Effector memory CD8-positive, alpha-beta T cell (primary cell): ENCODE measurements around the gene PTP4A2.

ENCODE experiments used
- ATAC-seq: fragments of 150-1000 bp; cut with Tn5 transposase; replicated peaks from 2 replicates; pipeline ENCODE4 v1.10.0; 2021; ENCODE audit warnings: mild to moderate bottlenecking, moderate library complexity
- DNase-seq, 3 experiments: peaks; one replicate each; pipeline ENCODE4 v3.0.0; 2021
- H3K27ac Mint-ChIP-seq, 2 donors: one replicate each; pipeline ENCODE4 v1.8.0; 2022; ENCODE audit warnings: mild to moderate bottlenecking in 2 of 2, mixed read lengths in 2 of 2, moderate library complexity in 2 of 2
- H3K27me3 Mint-ChIP-seq, 2 donors: one replicate each; pipeline ENCODE4 v1.8.0; 2022; ENCODE audit warnings: mixed read lengths in 2 of 2
- H3K36me3 Mint-ChIP-seq: one replicate; pipeline ENCODE4 v1.8.0; 2022; ENCODE audit warnings: mild to moderate bottlenecking, moderate library complexity, mixed read lengths; ENCODE audit not compliant: insufficient read depth
- H3K4me1 Mint-ChIP-seq, 2 donors: one replicate each; pipeline ENCODE4 v1.8.0; 2022; ENCODE audit warnings: low read depth in 2 of 2, mixed read lengths in 2 of 2
- H3K4me3 Mint-ChIP-seq, 2 donors: one replicate each; pipeline ENCODE4 v1.8.0; 2022; ENCODE audit warnings: mild to moderate bottlenecking in 2 of 2, mixed read lengths in 2 of 2, moderate library complexity in 2 of 2
- H3K9me3 Mint-ChIP-seq, 2 donors: one replicate each; pipeline ENCODE4 v1.8.0; 2022; ENCODE audit warnings: mixed read lengths in 2 of 2

PTP4A2 gene

DNA sequence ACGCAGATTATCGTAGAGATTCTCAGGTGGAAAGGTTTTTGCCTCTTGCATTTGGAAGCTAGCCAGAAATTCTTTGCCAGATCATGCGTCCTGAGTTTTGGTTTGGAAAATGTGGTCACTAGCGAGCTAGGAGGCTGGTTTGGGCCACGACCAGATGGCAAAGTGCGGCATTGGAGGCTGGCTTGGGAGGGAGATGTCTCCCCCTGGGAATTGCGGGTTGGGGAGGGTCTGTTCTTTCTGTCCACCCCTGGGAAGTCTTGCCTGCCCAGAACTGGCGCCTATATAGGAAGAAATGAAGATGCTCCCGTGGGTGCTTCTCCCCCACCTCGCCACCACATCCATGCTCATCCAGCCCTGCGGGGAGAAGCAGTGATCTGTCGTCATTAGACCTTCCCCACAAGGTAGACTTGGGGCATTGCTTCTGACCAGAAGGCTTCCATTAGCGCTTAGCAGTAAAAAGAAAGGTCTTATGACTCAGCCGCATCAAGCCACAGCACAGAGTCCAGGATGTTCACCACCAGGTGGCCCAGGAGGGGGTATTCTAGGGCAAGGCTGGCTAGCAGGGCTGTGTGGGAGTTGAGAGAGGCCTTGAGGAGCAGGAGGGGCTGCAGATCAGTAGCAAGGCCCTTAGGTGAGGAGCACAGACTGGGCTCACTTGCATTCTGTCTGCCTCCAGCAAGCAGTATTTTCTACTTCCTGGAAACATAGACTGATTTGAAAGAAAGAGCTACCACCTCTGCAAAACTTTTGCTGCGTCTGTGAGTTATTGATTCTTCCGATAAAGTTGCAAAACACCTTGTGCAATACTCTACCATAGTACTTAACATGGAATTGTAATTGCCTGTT lies 1.5 kb upstream of the PTP4A2 start:
- H3K4me3 Mint-ChIP-seq = peak overlapping the region; percentile 88 to 96
- ATAC-seq (peak; percentile 44), DNase-seq (peak; percentile 66 to 74 (median 67))
- peaks cover 60 to 70% of the 10 kb centered on the region in 2 donors for H3K4me1 Mint-ChIP-seq
- no peaks in the 10 kb centered on the region for H3K27me3 Mint-ChIP-seq
- H3K27ac Mint-ChIP-seq = peak overlapping the region; percentile 92 to 95
- no peaks in the 10 kb centered on the region for H3K9me3 Mint-ChIP-seq
- H3K36me3 Mint-ChIP-seq = peaks cover 25% of the 10 kb centered on the region

- Mint-ChIP-seq H3K4me3 (peak overlapping the region; percentile 88 to 96), H3K9me3 (no peaks in the 10 kb centered on the region), H3K27ac (peak overlapping the region; percentile 88 to 91), H3K27me3 (no peaks in the 10 kb centered on the region), H3K4me1 (peaks cover 61 to 76% of the 10 kb centered on the region in 2 donors), H3K36me3 (peaks cover 35% of the 10 kb centered on the region)
- peak; percentile 75 to 78 (median 76) for DNase-seq
- ATAC-seq = peak; percentile 62
Observed at GRCh38 chr1:31937300-31938183, 626 bp downstream of the PTP4A2 start.

DNA sequence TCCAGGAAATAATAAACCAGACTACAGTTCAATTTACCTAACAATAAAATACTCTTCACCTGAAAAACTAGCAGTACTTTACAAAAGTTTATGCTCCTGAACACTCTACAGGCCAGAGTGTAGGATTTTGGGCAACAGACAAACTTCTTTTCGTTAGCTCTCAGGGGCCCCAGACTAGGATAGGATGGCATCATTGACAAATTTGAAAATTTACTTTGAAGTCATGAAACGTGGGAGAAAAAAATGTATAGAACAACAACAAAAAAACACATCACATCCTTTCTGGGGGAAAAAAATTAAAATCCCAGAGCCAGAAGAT lies 1.2 kb downstream of the PTP4A2 start:
- peaks cover 35% of the 10 kb centered on the region for H3K36me3 Mint-ChIP-seq
- peak overlapping the region; percentile 88 to 96 for H3K4me3 Mint-ChIP-seq
- no peak for ATAC-seq
- DNase-seq = no peak
- no peaks in the 10 kb centered on the region for H3K27me3 Mint-ChIP-seq
- peaks cover 57 to 78% of the 10 kb centered on the region in 2 donors for H3K4me1 Mint-ChIP-seq
- H3K9me3 Mint-ChIP-seq = no peaks in the 10 kb centered on the region
- peak overlapping the region; percentile 88 to 91 for H3K27ac Mint-ChIP-seq

DNA sequence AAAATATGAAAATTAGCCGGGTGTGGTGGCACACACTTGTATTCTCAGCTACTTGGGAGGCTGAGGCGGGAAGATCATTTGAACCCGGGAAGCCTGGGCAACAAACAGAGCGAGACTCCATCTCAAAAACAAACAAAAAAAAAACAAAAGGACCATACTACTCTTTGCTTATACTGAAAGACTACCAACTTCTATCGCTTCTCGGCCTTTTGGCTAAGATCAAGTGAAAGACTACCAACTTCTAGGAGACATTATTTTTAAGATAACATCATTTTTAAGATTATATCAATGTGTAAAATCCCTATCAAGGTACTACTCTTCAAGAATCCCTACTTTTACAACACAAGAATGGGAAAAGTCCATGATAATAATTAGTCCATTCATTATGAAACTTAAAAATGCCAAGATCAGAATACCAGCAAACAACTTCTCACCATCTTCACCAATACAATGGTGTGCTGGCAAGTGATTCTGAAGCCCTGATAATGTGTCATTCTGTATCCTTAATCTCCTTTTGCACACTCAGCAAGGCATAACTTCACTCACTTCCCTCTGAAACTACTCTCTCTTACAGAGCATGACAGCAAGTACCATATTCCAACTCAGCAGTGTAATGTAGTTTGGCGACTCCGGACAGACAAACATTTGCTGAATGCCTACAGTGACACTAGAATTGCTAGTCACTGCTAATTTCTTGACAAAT lies 1.7 kb downstream of the PTP4A2 start:
- no peak for DNase-seq
- peaks cover 35% of the 10 kb centered on the region for H3K36me3 Mint-ChIP-seq
- H3K27me3 Mint-ChIP-seq = no peaks in the 10 kb centered on the region

GRCh38 chr1:31934706-31935629 lies 3.2 kb downstream of the PTP4A2 start:
- ATAC-seq (no peak), DNase-seq (no peak)
- Mint-ChIP-seq H3K27me3 (no peaks in the 10 kb centered on the region), H3K36me3 (peaks cover 38% of the 10 kb centered on the region), H3K27ac (peak overlapping the region; percentile 84 to 88), H3K4me1 (peaks cover 67 to 84% of the 10 kb centered on the region in 2 donors), H3K4me3 (peak overlapping the region; percentile 88 to 96), H3K9me3 (no peaks in the 10 kb centered on the region)

More for the DNA sequence above, 1.7 kb downstream of the PTP4A2 start:
- Mint-ChIP-seq H3K4me3 (peak overlapping the region; percentile 88 to 96), H3K27ac (peak overlapping the region; percentile 88 to 91), H3K4me1 (peaks cover 61 to 83% of the 10 kb centered on the region in 2 donors), H3K9me3 (no peaks in the 10 kb centered on the region)
- ATAC-seq = no peak

DNA sequence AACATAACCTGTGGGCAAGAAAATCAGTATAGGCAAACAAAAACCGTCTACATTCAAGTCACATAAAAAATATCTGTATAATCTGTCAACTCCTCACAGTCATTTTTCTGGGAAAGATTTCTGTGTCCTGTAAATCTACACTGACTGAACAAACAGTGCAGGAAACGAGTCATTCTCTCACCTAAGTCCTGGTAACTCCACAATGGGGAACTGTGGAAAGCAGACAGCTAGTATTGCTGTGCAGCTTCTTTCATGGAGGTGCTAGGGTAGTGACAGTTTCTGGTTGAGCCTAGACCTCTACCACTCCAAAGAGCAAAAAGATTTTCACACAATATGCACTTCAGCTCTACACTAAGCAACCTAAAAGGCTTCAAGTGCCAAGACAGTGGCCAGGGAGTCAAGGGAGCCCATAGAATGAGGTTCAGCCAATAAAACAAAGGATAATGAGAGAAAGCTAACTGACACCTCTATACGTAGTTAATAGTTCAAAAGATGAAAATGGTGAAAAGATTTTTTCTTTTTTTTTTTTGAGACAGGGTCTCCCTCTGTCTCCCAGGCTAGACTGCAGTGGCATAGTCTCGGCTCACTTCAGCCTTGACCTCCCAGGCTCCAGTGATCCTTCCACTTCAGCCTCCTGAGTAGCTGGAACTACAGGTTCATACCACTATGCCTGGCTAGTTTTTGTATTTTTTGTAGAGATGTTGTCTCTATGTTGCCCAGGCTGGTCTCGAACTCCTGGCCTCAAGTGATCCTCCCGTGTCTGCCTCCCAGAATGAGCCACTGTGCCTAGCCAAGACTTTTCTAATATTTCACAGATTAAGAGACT lies 5.5 kb downstream of the PTP4A2 start:
- peak overlapping the region; percentile 88 to 96 for H3K4me3 Mint-ChIP-seq
- H3K4me1 Mint-ChIP-seq = peaks cover 61 to 82% of the 10 kb centered on the region in 2 donors

GRCh38 chr1:31931593-31932225 lies 6.5 kb downstream of the PTP4A2 start:
- Mint-ChIP-seq H3K27ac (peak overlapping the region; percentile 84 to 88), H3K4me3 (peak overlapping the region; percentile 88 to 96), H3K9me3 (no peaks in the 10 kb centered on the region), H3K27me3 (no peaks in the 10 kb centered on the region), H3K36me3 (peaks cover 17% of the 10 kb centered on the region), H3K4me1 (peaks cover 63 to 82% of the 10 kb centered on the region in 2 donors)
- no peak for ATAC-seq
- no peak for DNase-seq

More for the DNA sequence above, 5.5 kb downstream of the PTP4A2 start:
- H3K9me3 Mint-ChIP-seq = no peaks in the 10 kb centered on the region
- H3K36me3 Mint-ChIP-seq = peaks cover 26% of the 10 kb centered on the region
- DNase-seq = no peak
- no peaks in the 10 kb centered on the region for H3K27me3 Mint-ChIP-seq
- peak; percentile 28 for ATAC-seq
- H3K27ac Mint-ChIP-seq = peak overlapping the region; percentile 84 to 88

DNA sequence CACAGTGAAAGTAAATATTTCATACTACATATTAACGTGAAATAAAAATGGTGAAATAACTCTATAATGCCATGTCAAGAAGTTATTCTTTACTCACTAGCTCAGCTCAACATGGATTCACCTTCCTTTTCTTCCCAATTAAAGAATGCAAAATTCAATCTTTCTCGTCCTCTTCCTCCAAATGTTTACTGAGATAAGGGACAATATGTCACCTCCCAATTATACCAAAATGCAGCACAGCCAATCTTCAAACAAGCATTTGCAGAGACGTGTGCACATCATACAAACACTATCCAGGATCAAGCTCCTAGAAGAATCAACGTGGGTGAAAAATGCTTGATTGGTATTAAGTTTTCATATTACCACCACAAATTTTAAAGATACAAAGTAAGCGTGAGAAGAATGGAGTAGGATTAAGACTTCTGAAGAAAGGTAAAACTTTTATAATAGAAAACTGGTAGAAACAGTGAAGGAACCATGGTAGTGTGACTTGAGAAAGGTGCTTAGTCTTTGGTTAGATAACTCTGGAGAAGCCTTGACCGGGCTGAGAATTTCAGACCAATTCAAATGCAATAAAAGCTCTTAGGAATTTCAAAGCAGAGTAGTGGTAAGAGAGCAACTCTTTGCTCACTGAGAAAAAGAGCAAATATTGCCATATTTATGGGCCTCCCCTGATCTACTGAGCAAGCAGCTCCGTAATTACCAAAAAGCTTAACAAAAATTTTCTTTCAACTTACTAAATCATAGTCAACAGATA lies 7.2 kb downstream of the PTP4A2 start:
- DNase-seq = no peak
- Mint-ChIP-seq H3K4me1 (peaks cover 63 to 83% of the 10 kb centered on the region in 2 donors), H3K9me3 (no peaks in the 10 kb centered on the region), H3K27me3 (no peaks in the 10 kb centered on the region), H3K36me3 (peaks cover 19% of the 10 kb centered on the region), H3K27ac (peak overlapping the region; percentile 84 to 86), H3K4me3 (peak overlapping the region; percentile 88 to 96)
- ATAC-seq = no peak

GRCh38 chr1:31927661-31927980 lies 10.5 kb downstream of the PTP4A2 start:
- H3K4me1 Mint-ChIP-seq = peaks cover 64 to 77% of the 10 kb centered on the region in 2 donors
- H3K27me3 Mint-ChIP-seq = no peaks in the 10 kb centered on the region
- H3K27ac Mint-ChIP-seq = peak overlapping the region; percentile 83 to 84
- H3K4me3 Mint-ChIP-seq = peak overlapping the region; percentile 86 to 96
- H3K9me3 Mint-ChIP-seq = no peaks in the 10 kb centered on the region
- peaks cover 32% of the 10 kb centered on the region for H3K36me3 Mint-ChIP-seq
- DNase-seq (no peak), ATAC-seq (no peak)

DNA sequence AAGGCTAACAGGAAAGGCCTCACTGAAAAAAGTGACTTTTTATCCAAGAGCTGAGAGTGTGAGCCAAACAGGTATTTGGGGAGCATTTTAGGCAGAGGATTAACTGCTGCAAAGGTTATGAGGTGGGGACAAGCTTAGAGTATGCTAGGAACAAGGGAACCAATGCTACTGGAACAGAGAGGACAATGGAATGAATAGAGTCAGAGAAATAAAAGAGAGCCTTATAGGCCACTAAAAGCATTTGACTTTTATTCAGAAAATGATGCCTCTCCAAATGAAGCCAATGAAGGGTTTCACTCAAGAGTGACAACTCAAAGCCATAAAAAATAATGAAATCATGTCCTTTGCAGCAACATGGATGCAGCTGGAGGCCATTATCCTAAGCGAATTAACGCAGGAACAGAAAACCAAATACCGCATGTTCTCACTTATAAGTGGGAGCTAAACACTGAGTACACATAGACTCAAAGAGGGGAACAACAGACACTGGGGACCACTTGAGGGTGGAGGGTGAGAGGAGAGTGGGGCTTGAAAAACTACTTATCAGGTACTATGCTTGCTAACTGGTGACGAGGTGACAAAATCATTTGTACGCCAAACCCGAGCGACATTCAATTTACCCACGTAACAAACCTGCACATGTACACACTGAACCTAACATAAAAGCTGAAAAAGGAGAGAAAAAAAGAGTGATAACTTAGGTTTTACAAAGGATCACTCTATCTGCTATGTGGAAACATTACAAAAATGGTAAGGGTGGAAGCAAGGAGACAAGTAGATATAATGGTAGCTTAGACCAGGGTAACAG lies 11.1 kb downstream of the PTP4A2 start:
- no peaks in the 10 kb centered on the region for H3K9me3 Mint-ChIP-seq
- peak; percentile 56 for ATAC-seq
- no peak for DNase-seq
- peak overlapping the region; percentile 83 to 84 for H3K27ac Mint-ChIP-seq
- peaks cover 35% of the 10 kb centered on the region for H3K36me3 Mint-ChIP-seq
- H3K27me3 Mint-ChIP-seq = no peaks in the 10 kb centered on the region
- H3K4me1 Mint-ChIP-seq = peaks cover 66 to 77% of the 10 kb centered on the region in 2 donors
- peak overlapping the region; percentile 86 to 96 for H3K4me3 Mint-ChIP-seq
